B cell (primary cell): ENCODE results near the gene GABRP. TPM values are rescaled to one million over a fixed set of nuclear protein-coding genes. Genes with fewer than 3 reads are reported as not detected.

Experiments used
- polyA plus RNA-seq: library from polyadenylated mRNA; depleted of rRNA; stranded (reverse); fragments of >200 nt; gene quantifications from 2 replicates; pipeline ENCODE4 v1.2.3, GENCODE V29; 2012
- total RNA-seq, 2 donors: library from RNA; stranded (reverse); fragments of 120-200 nt in 1 of 2; gene quantifications; 1 replicate in 1 of 2; 2 replicates in 1 of 2; pipeline versions ENCODE4 v1.2.3 to v1.2.4, GENCODE V29; 2013 to 2022

The GABRP gene
- total and polyA plus RNA-seq, 2 donors (not counting 1 experiment from before 2014, with no cell fraction given) = not detected

Other genes starting within 250 kb of the GABRP start
- not detected in 2 replicates for gene RANBP17, start 78.3 kb downstream of the GABRP start, total RNA-seq
- not detected in 2 replicates for gene RANBP17, start 78.3 kb downstream of the GABRP start, polyA plus RNA-seq